ENCODE results near the gene ARPC2. TPM values are rescaled to one million over a fixed set of nuclear protein-coding genes. Genes with fewer than 3 reads are reported as not detected.
A peak's percentile ranks its signal among the peaks of the same experiment; 100 is the strongest.
"Not testable (repeated sequence)": the region's sequence is repeated elsewhere in the genome, so short reads cannot be mapped to it uniquely, and the experiment has no call there.

The ARPC2 gene
- total RNA-seq, 1 donor, result 259 TPM

DNA sequence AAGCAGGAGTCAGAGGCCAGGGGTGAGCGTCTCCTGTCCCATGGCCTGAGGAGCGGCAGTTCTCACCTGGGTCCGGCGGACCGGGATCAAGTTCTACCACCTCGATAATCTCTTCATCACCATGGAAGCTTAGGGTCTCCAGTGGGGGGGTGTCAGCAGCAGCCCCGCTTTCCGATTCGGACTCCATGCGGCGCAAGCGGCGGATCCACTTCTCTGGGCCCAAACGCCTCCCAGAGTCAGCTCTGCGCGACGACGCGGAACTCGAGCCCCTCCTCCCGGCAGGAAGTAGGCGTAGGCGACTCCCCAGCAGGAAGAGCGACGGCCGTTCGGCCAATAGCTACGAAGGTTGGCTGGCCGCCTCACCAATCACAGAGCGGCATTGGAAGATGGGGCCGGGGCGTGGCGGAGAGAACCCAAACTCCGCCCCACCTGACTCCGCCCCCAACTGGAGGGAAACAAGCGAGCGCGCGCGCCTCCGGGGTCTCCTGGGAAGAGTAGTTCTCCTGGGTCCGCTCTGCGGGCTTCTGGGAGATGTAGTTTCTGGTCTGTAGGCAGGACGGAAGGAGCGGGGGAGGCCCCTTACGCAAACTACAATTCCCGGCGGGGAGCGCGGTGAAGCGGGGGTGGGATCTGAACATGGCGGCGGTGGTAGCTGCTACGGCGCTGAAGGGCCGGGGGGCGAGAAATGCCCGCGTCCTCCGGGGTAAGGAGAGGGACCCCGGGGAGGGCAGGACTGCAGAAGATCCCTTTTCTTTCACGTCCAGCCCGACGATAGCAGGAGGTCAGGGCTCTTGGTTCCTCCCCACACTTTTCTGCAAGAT, 53.1 kb downstream of the ARPC2 start, which contains the start of the genes AAMP and PNKD:
Gene AAMP (minus strand): TSS at position 238 of the 821 bp plus-strand sequence. CDS start 51 bp downstream, at position 187.
Gene PNKD (plus strand): TSS at position 620 of the 821 bp plus-strand sequence. CDS start 17 bp downstream, at position 637.
- DNase-seq (ENCODE audit: low read depth in 2 of 3, low spot score in 2 of 3), result peak; percentile 99 to 100 (median 100)

DNA sequence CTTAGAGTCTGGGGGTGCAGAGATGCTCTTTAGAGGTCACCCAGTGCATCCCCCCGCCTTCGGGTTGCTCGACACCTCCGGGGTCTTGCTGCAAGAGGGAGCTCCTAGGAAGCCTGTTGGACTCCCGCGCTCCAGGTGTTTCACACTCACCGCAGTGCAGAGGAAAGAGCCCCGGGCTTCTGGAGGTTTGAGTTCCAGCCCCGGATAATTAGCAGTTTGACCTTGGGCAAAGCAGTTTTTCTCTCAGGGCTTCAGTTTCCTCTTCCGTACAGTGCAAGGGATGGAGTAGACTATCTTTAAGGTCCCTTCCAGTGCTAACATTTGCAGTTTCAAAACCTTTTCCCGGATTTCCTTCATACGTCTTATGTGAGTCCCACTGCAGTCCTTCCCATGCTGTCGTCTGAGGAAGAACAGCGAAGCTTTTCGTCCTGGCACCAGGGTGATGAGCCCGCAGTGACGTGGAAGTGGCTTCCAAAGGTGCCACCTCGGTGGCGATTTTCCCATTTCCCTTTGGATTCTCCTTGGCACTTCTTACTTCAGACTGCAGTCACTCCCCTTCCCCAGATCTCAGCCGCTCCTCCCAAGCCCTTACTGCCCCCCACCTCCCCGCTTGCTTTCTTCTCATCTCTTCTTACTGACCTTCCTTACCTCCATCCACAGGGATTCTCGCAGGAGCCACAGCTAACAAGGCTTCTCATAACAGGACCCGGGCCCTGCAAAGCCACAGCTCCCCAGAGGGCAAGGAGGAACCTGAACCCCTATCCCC, 53.9 kb downstream of the ARPC2 start:
- DNase-seq (ENCODE audit: low read depth in 2 of 3, low spot score in 2 of 3), result no peak

DNA sequence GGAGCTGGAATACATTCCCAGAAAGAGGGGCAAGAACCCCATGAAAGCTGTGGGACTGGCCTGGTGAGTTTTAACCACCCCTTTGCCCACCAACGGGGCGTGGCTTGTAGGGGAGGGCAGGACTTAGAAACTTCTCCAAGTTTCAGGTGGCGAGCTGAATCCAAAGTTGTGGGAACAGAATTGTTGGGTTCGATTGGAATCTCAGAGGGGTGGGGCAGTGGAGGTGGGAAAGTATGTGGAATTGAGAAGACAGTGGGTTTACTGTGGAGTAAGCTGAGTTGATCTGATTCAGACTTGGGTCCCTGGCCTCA, 54.5 kb downstream of the ARPC2 start:
- DNase-seq (ENCODE audit: low read depth in 2 of 3, low spot score in 2 of 3), result no peak

DNA sequence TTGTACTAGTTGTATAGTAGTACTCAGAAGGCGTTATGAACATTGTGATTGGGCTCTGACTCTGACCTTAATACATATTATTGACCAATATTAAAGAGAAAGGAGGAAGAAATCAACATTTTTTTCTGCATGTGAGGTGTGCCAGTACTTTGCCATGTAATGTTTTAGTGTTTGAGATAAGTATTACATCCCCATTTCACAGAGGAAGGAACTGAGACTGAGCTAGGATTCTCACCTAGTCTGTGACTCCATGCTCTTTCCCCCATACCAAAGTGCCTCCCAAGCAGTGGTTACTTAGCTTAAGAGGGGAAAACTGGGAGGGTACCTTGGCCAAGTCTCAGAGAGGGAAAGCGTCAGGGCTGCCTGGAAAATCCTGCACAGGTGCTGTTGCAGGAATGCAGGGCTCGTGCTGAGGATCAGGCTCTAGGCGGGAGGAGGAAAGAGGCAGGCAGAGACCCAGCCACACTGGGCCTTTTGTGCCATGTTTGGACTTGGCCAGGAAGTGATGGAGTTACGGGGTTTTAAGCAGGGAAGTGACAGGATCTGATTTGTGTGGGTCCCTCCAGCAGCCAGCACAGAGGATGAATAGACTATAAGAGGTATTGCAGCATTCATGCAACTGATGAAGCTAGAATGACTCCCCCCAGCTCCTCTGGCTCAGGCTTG, 55.0 kb downstream of the ARPC2 start:
- DNase-seq (ENCODE audit: low read depth in 2 of 3, low spot score in 2 of 3), result no peak

DNA sequence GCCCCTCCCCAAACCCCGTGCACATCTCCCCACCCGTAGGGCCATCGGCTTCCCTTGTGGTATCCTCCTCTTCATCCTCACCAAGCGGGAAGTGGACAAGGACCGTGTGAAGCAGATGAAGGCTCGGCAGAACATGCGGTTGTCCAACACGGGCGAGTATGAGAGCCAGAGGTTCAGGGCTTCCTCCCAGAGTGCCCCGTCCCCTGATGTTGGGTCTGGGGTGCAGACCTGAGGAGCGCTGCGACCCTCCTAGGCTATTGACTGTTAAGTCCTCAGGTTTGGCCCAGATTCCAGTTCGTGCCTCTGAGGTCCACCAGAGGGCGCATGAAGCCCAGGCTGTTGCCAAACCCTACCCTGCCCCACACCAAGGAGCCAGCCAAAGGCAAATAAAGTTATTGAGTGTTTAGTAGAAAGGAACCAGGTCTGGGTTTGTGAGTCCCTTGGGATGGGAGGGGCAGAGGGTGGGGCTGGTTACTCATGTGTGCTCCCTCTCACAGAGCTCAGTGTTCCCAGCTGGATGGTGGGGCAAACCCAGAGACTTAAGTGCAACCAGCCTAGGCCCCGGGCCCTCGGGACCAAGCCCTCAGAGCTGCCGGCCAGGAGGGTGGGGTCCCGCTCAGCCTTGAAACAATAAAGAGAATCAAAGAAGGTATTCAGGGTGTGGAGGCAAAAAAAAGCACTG, 55.7 kb downstream of the ARPC2 start:
- DNase-seq (ENCODE audit: low read depth in 2 of 3, low spot score in 2 of 3), result peak; percentile 61 to 87 (median 82)

DNA sequence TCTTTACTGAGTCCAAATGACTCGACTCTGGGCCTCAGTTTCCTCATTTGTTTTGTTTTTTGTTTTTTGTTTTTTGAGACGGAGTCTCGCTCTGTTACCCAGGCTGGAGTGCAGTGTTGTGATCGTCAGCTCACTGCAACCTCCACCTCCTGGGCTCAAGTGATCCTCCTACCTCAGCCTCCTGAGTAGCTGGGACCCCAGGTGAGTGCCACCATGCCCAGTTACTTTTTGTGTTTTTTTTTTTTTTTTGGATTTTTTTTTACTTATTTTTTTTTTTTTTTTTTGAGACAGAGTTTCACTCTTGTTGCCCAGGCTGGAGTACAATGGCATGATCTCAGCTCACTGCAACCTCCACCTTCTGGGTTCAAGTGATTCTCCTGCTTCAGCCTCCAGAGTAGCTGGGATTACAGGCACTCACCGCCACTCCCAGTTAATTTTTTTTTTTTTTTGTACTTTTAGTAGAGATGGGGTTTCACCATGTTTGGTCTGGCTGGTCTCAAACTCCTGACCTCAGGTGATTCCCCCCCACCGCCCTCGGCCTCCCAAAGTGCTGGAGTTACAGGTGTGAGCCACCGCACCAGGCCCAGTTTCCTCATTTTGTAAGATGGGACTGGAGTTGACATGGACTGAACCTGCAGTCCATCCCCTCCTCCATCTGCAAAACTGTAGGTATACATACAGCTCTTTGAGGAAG, 56.4 kb downstream of the ARPC2 start:
- not testable (repeated sequence) for DNase-seq (ENCODE audit: low read depth in 2 of 3, low spot score in 2 of 3)

DNA sequence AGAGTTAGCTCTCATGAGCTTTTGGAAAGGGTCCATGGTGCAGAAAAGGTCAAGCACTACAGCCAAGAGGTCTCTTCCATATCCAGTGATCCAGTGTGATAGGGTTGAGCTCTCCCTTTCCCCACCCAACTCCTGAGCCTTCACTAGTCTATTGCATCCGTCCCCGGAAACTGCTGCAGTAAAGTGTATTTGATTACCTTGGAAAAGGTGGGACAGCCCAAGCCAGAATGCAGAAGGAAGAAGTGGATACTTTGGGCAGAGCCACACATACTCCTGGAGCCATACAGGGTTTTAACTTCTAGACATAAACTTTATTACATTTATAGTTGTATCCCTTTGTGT, 56.9 kb downstream of the ARPC2 start:
- DNase-seq (ENCODE audit: low read depth in 2 of 3, low spot score in 2 of 3), result no peak

DNA sequence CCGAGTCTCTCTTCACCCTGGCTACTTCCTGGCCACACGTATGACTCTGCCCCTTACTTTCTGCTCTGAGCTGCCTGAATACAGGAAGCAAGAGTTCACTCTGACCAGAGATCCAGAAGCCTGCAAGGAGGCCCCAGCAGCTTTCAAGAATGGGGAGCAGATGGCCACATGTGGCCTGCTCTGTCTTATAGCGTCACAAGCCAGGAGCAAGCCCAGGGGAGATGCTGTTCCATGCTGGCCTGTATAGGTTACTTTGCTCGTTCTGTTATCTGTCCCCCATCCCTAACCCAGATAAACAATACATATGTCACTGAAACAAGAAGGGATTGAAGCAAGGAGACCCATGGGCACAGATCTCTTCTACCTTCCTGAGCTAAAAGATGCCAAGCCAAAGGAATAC, 57.6 kb downstream of the ARPC2 start:
- DNase-seq (ENCODE audit: low read depth in 2 of 3, low spot score in 2 of 3), result no peak

DNA sequence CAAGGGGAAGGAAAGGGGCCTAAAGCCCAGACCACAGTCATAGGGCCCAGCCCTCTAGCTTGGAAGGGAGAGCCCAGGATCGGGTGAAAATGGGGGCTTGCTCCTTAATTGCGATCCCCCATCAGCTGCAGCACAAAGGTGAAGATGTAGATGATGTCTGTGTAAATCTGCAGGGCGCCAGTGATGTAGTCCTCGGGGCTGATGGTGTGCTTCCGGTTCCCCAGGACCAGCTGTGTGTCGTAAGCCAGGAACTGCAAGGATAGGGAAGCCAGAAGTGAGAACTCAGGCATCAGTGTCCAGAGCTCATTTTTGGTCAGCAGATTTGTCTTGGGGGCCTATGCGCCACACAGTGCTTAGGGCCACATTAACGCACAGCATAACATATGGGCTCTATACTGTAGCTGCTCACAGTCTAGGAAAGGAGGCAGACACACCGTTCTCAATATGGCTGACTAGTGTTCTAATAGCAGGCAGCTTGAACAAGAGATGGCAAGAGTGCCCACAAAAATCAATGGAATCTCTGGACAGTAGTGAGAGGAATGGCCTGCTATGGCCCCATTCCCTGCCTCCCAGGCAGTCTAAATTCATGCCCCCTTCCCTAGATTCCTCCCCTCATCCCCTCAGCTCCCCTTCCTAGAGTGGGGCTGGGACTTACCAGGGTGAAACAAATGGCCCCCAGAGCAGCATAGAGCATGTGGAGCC, 58.5 kb downstream of the ARPC2 start:
- DNase-seq (ENCODE audit: low read depth in 2 of 3, low spot score in 2 of 3), result no peak

DNA sequence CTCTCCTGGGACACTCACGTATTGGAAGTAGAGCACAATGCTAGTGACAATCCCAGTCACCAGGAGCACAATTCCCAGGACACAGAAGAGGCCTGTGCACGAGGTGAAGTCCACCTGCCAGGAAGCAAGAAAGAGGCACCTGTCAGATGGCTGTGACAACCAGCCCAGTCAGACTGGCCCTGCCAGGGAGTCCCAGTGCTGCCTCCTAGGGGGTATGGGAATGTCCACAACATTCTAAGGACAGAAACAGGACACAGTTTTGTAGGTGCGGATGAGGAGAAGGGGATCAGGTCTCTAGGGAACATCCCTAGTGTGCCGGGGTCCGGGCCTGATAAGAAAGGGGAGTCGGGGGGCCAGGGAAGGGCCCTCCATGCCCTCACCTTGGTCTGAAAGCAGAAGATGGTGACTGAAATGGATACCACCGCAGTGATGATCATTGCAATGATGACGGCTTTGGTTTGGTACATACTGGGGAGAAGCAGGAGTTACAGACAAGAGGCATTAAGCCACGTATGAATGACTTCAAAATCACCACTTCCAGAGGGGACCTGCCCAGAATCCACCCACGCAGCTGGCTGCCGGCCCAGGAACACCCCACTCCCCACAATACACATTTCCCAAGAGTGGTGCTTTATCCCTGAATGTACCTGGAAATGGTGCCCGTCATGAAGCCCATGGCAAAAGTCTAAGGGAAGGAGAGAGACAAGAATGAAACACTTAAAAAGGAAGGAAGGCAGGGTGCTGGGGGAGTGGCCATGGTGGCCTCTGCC, 60.2 kb downstream of the ARPC2 start:
- DNase-seq (ENCODE audit: low read depth in 2 of 3, low spot score in 2 of 3), result no peak

DNA sequence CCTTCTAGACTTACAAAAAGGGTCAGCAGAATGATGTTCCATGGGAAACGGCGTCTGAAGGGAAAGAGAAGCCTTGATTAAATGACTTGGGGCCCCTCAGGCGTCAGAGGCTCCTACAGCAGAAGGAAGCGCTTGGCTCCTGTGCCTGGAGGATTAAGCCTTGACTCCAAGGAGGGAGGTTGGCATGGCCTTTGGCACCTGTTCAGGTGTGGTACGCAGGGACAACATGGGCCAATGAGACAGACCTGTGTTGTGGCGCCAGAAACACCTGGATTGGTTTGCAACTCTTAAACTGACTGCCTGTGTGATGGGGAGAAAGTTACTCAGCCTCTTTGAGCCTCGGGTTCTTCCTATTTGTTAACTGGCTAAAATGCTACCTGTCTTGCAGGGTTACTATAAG, 60.9 kb downstream of the ARPC2 start:
- DNase-seq (ENCODE audit: low read depth in 2 of 3, low spot score in 2 of 3), result no peak

DNA sequence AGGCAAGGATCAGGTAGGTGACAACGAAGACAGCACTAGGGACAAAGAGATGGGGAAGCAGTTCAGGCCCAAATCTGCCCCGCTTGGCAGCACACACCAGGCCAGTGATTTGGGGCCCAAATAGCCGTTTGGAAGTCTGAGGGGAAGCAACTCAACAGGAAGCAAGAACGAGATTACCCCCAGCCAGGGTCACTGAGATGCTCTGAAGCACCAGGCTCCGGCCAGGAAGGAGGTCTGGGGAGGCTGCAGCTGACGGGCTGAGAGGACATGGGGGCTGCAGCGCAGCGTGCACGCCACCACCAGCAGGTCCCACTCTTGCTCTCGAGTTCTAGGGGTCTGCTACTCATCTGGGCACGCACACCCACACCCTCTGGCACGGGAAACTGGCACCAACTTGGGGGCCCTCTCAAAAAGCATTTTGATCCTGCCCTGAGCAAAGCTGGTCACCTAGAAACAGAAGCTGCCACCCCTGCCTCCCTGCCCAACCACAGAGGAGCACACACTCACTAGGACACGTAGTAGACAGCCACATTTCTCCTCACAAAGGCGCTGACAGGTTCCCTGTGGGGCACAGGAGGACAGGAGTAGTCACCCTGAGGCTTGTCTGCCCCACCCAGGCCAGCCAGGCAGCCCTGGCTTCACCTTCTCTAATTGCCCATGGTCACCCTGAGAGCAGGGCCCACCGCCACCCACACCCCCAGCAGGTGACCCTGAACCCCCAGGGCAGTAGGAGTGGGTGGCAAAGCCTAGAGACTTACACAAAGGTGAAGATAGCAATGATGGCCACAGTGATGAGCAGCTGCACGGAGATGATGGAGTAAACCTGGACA, 61.8 kb downstream of the ARPC2 start:
- DNase-seq (ENCODE audit: low read depth in 2 of 3, low spot score in 2 of 3), result no peak

DNA sequence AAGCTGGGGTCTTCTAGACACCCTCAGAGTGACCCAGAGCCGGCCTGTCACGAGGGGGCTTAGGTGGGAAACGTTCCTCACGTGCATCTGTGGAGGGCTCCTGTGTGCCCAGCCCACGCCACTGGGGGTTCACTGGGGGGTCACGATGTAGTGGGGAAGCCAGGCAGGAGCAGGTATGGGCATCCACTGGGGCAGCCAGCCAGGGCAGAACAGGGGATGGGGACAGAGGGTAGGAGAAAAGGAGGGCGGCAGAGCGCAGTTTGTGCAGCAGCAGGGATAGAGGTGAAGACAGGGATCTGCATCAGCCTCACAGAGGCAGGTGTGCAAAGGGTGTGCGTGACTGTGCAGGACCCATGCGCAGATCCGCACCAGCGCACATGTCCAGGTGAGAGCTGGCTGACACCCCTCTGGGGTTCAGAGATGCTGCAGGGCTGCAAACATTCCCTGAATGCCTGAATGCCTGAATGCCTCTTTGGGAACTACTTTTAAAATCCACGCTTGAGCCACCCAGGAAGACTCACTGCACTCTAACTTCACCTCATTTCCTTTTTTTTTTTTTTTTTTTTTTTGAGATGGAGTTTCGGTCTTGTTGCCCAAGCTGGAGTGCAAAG, 63.4 kb downstream of the ARPC2 start:
- DNase-seq (ENCODE audit: low read depth in 2 of 3, low spot score in 2 of 3), result no peak

DNA sequence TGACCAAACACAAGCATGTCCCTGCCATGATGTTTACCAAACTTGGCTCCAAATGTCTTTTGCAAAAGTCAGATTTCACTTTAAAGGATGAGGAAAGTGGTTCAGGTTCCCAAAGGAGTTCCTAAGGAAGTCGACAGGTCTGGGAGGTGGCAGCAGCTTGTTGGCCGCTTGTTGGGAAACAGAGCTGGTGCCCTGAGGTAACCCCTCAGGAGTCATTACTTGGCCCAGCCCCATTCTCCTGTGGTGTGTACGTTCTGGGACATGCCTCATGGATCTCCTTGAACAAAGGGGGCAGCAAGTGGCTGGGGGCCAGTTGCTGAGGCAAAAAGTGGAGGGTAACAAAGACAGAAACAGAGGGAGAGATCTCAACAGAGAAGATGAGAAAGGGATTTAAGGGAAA, 64.5 kb downstream of the ARPC2 start:
- DNase-seq (ENCODE audit: low read depth in 2 of 3, low spot score in 2 of 3), result no peak

DNA sequence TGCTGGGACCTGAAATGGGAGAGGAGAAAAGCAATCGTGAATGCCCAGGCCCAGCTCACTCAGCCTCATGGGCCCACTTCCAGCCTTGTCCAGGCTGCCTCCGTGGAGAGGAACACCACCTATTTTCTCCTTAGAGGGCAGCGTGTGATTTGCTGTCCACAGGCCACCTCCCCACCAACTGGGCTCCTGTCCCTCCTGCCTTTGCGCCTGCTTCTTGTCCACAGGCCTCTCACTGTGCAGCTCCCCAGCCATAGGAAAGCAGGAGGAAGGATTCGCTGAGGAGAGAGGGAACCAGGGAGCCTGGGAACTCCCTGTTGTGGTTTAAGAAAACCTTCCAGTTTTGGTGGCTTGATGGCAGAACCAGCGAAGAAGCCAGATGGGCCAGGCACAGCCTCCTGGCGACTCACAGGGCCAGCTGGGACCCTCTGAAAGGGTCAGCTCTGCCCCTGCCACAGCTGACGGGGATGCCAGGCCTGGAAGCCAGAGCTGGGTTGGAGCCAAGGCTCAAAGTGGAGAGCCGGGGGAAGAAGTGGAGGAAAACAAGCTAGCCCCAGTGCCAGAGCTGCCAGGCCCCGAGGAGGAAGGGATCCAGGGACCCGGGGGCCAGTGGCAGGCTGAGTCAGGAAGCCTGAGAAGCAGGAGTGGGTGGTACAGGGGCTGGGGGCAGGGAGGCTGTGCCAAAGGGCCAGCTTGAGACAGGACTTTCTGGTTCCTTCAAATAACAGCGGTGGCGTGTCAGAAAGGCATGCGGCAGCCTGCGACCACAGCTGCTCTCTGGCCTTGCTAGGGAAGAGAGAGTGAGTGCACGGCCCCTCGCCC, 65.4 kb downstream of the ARPC2 start:
- no peak for DNase-seq (ENCODE audit: low read depth in 2 of 3, low spot score in 2 of 3)

DNA sequence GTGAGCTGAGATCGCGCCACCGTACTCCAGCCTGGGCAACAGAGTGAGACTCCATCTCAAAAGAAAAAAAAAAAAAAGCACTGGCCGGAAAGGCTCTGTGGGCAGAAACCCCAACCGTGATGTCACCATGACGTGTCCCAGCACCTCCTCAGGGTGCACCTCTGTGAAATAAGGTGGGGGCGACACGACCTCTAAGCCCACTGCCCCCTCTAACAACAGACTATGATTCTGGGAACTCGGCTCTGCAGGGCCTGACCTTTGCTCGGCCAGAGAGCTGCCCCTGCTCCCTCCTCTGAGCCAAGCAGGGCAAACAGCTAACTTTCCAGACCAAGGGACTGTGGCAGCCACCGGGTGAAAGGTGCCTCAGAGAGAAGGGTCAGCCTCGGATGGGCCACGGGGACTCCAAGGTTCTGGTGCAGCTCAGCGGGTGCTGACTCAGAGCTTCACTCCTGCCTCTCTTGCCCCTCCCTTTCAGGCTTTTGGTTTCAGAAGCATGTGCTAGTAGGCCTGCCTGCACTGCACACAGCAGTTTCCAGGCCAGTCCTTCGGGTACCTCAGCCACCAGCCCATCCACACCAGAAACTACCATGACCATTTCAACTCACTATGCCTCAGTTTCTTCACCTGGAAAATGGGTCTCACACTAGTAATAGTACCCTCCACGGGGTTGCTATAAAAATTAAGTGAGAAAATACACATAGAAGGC, 67.3 kb downstream of the ARPC2 start:
- DNase-seq (ENCODE audit: low read depth in 2 of 3, low spot score in 2 of 3), result no peak
